Measurements from ENCODE around the gene CTSW.

Gene CTSW

GRCh38 chr11:65870307-65870658, 9.4 kb upstream of the CTSW start:
- no peak overlapping the region for H3K4me3 ChIP-seq (ENCODE audit: low read depth in 1 of 2, low read length in 2 of 2)
- H3K4me1 ChIP-seq (ENCODE audit: control insufficient read depth in 1 of 2, insufficient read depth in 2 of 2, low read length in 2 of 2) = peaks cover 10 to 26% of the 10 kb centered on the region in 2 donors
- peaks cover 14 to 42% of the 10 kb centered on the region in 2 donors for H3K36me3 ChIP-seq (ENCODE audit: control insufficient read depth in 1 of 2, insufficient read depth in 2 of 2, low read length in 2 of 2)

GRCh38 chr11:65870706-65871681, 8.6 kb upstream of the CTSW start:
- Histone ChIP-seq H3K9me3 (ENCODE audit: control insufficient read depth in 1 of 2, low read length in 2 of 2) (no peaks in the 10 kb centered on the region), H3K27me3 (ENCODE audit: low read depth, low read length) (no peaks in the 10 kb centered on the region), H3K4me3 (ENCODE audit: low read depth in 1 of 2, low read length in 2 of 2) (peak overlapping the region; percentile 48 to 75), H3K36me3 (ENCODE audit: control insufficient read depth in 1 of 2, insufficient read depth in 2 of 2, low read length in 2 of 2) (peaks cover 11 to 35% of the 10 kb centered on the region in 2 donors), H3K27ac (ENCODE audit: low read length) (peak overlapping the region; percentile 54), H3K4me1 (ENCODE audit: control insufficient read depth in 1 of 2, insufficient read depth in 2 of 2, low read length in 2 of 2) (peaks cover 10 to 26% of the 10 kb centered on the region in 2 donors)

More at GRCh38 chr11:65870307-65870658, 9.4 kb upstream of the CTSW start:
- no peaks in the 10 kb centered on the region for H3K9me3 ChIP-seq (ENCODE audit: control insufficient read depth in 1 of 2, low read length in 2 of 2)
- no peaks in the 10 kb centered on the region for H3K27me3 ChIP-seq (ENCODE audit: low read depth, low read length)
- no peak overlapping the region for H3K27ac ChIP-seq (ENCODE audit: low read length)

DNA sequence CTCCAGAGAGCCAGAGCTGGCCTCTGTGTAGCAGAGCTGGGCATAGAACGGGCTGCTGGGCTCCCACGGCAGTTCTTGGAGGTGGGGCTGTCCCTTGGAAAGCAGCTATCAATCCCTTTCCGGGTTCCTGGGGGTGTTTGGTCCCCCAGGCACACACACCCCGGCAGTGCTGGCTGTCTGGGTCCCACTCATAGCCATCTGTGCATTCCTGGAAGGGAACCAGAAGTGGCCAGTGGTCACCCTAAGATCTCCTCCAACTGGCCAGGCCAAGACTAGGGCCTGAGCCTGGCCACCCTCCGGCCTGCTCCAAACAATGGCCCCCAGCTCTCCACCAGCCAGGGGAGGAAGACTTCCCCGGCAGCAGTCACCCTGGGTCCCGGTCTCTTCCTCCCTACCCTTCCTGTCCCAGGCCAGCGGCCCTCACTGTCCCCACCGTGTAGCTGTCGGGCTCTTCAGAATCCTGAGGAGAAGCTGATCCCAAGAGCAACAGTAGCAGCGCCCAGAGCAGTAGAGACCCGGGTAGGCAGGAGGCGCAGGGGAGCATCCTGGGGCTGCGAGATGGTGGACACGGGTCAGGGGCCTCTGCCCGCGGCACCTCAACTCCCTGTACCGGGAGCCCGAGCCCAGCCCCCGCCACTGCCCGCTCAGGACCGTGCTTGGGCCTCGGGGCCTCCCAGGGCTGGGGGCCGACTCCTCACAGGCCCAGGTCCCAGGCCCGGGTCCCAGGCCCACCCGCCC, 7.7 kb upstream of the CTSW start:
- Histone ChIP-seq H3K36me3 (ENCODE audit: control insufficient read depth in 1 of 2, insufficient read depth in 2 of 2, low read length in 2 of 2) (peaks cover 9 to 26% of the 10 kb centered on the region in 2 donors), H3K27me3 (ENCODE audit: low read depth, low read length) (no peaks in the 10 kb centered on the region), H3K4me1 (ENCODE audit: control insufficient read depth in 1 of 2, insufficient read depth in 2 of 2, low read length in 2 of 2) (peaks cover 10 to 26% of the 10 kb centered on the region in 2 donors), H3K27ac (ENCODE audit: low read length) (peak overlapping the region; percentile 54), H3K9me3 (ENCODE audit: control insufficient read depth in 1 of 2, low read length in 2 of 2) (no peaks in the 10 kb centered on the region), H3K4me3 (ENCODE audit: low read depth in 1 of 2, low read length in 2 of 2) (peak overlapping the region; percentile 48 to 75)

GRCh38 chr11:65872586-65873317, 6.9 kb upstream of the CTSW start, which contains the start of gene EFEMP2:
Gene EFEMP2, minus strand, starts transcription at chr11:65872800. Its CDS starts 446 bp downstream, at chr11:65872354.
- no peaks in the 10 kb centered on the region for H3K9me3 ChIP-seq (ENCODE audit: control insufficient read depth in 1 of 2, low read length in 2 of 2)

DNA sequence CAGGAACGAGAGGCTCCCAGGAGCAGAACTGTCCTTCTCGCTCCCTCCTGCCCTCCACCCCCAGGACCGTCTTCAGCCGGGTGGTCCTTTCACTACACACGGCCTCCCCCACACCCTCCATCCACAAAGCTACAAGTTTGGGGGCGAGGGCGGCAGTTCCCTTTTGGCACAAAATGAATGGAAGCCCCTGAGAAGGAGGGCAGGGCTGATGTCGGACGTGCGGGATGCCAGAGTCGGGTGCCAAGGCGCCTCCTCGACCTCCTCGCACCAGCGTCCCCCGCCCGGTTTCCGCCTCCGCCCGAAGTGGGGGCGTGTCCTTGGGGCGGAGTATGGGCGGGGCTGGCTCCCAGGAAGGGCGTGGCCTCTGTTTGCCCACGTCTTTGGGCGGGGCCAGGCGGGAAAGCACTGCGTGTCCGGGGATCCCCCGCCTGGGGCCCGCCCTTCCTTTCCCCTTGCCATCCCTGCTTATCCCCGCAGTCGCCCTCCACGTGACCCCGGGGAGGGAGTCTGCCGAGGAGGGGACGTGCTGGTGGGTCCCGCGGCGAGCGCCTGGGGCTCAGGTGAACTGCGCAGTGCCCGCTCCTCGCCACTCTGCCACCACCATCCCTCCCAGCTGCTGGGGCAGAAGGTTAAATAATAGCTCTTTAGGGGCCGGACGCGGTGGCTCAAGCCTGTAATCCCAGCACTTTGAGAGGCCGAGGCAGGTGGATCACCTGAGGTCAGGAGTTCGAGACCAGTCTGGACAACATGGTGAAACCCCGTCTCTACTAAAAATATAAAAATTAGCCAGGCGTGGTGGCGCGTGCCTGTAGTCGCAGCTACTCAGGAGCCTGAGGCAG, 6.1 kb upstream of the CTSW start:
- Histone ChIP-seq H3K36me3 (ENCODE audit: control insufficient read depth in 1 of 2, insufficient read depth in 2 of 2, low read length in 2 of 2) (peaks cover 4 to 15% of the 10 kb centered on the region in 2 donors), H3K9me3 (ENCODE audit: control insufficient read depth in 1 of 2, low read length in 2 of 2) (no peaks in the 10 kb centered on the region), H3K4me3 (ENCODE audit: low read depth in 1 of 2, low read length in 2 of 2) (peak overlapping the region; percentile 69 to 75), H3K27ac (ENCODE audit: low read length) (peak overlapping the region; percentile 70), H3K27me3 (ENCODE audit: low read depth, low read length) (no peaks in the 10 kb centered on the region), H3K4me1 (ENCODE audit: control insufficient read depth in 1 of 2, insufficient read depth in 2 of 2, low read length in 2 of 2) (peaks cover 10 to 19% of the 10 kb centered on the region in 2 donors)

More at GRCh38 chr11:65872586-65873317, 6.9 kb upstream of the CTSW start, which contains the start of gene EFEMP2:
- H3K36me3 ChIP-seq (ENCODE audit: control insufficient read depth in 1 of 2, insufficient read depth in 2 of 2, low read length in 2 of 2) = peaks cover 9 to 21% of the 10 kb centered on the region in 2 donors
- H3K27me3 ChIP-seq (ENCODE audit: low read depth, low read length) = no peaks in the 10 kb centered on the region
- peak within 1 kb of the TSS; percentile 69 to 75 for H3K4me3 ChIP-seq (ENCODE audit: low read depth in 1 of 2, low read length in 2 of 2)
- H3K27ac ChIP-seq (ENCODE audit: low read length) = peak within 1 kb of the TSS; percentile 70
- H3K4me1 ChIP-seq (ENCODE audit: control insufficient read depth in 1 of 2, insufficient read depth in 2 of 2, low read length in 2 of 2) = peaks cover 10 to 20% of the 10 kb centered on the region in 2 donors

GRCh38 chr11:65880027-65880426, 390 bp downstream of the CTSW start:
- Histone ChIP-seq H3K27ac (ENCODE audit: low read length) (no peak overlapping the region), H3K4me1 (ENCODE audit: control insufficient read depth in 1 of 2, insufficient read depth in 2 of 2, low read length in 2 of 2) (peaks cover 0 to 4% of the 10 kb centered on the region in 2 donors), H3K4me3 (ENCODE audit: low read depth in 1 of 2, low read length in 2 of 2) (no peak overlapping the region), H3K36me3 (ENCODE audit: control insufficient read depth in 1 of 2, insufficient read depth in 2 of 2, low read length in 2 of 2) (peaks cover 11 to 24% of the 10 kb centered on the region in 2 donors), H3K9me3 (ENCODE audit: control insufficient read depth in 1 of 2, low read length in 2 of 2) (no peaks in the 10 kb centered on the region), H3K27me3 (ENCODE audit: low read depth, low read length) (no peaks in the 10 kb centered on the region)

- no peak overlapping the region for H3K27ac ChIP-seq (ENCODE audit: low read length)
- no peaks in the 10 kb centered on the region for H3K9me3 ChIP-seq (ENCODE audit: control insufficient read depth in 1 of 2, low read length in 2 of 2)
- peaks cover 0 to 6% of the 10 kb centered on the region in 2 donors for H3K4me1 ChIP-seq (ENCODE audit: control insufficient read depth in 1 of 2, insufficient read depth in 2 of 2, low read length in 2 of 2)
- H3K4me3 ChIP-seq (ENCODE audit: low read depth in 1 of 2, low read length in 2 of 2) = no peak overlapping the region
- peaks cover 18 to 29% of the 10 kb centered on the region in 2 donors for H3K36me3 ChIP-seq (ENCODE audit: control insufficient read depth in 1 of 2, insufficient read depth in 2 of 2, low read length in 2 of 2)
- H3K27me3 ChIP-seq (ENCODE audit: low read depth, low read length) = no peaks in the 10 kb centered on the region
These were observed 1.3 kb downstream of the CTSW start for GRCh38 chr11:65880844-65881421.

GRCh38 chr11:65882120-65883057, 2.8 kb downstream of the CTSW start:
- Histone ChIP-seq H3K4me3 (ENCODE audit: low read depth in 1 of 2, low read length in 2 of 2) (no peak overlapping the region), H3K27ac (ENCODE audit: low read length) (no peak overlapping the region), H3K36me3 (ENCODE audit: control insufficient read depth in 1 of 2, insufficient read depth in 2 of 2, low read length in 2 of 2) (peaks cover 18 to 29% of the 10 kb centered on the region in 2 donors), H3K9me3 (ENCODE audit: control insufficient read depth in 1 of 2, low read length in 2 of 2) (no peaks in the 10 kb centered on the region), H3K27me3 (ENCODE audit: low read depth, low read length) (no peaks in the 10 kb centered on the region), H3K4me1 (ENCODE audit: control insufficient read depth in 1 of 2, insufficient read depth in 2 of 2, low read length in 2 of 2) (peaks cover under 1 to 16% of the 10 kb centered on the region in 2 donors)

DNA sequence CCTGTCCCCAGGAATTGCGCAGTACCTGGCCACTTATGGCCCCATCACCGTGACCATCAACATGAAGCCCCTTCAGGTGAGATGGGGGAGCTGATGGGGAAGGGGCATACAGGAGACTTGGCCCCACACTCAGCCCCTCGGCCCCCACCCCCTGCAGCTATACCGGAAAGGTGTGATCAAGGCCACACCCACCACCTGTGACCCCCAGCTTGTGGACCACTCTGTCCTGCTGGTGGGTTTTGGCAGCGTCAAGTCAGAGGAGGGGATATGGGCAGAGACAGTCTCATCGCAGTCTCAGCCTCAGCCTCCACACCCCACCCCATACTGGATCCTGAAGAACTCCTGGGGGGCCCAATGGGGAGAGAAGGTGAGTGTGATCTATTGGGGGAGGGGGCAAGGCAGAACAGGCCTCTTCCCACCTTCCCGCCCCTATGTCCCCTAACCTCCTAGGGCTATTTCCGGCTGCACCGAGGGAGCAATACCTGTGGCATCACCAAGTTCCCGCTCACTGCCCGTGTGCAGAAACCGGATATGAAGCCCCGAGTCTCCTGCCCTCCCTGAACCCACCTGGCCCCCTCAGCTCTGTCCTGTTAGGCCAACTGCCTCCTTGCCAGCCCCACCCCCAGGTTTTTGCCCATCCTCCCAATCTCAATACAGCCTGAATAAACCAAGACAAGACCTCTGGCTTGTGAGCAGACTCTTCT, 3.6 kb downstream of the CTSW start:
- Histone ChIP-seq H3K4me1 (ENCODE audit: control insufficient read depth in 1 of 2, insufficient read depth in 2 of 2, low read length in 2 of 2) (peaks cover 6 to 21% of the 10 kb centered on the region in 2 donors), H3K4me3 (ENCODE audit: low read depth in 1 of 2, low read length in 2 of 2) (no peak overlapping the region), H3K27ac (ENCODE audit: low read length) (no peak overlapping the region), H3K27me3 (ENCODE audit: low read depth, low read length) (no peaks in the 10 kb centered on the region), H3K9me3 (ENCODE audit: control insufficient read depth in 1 of 2, low read length in 2 of 2) (no peaks in the 10 kb centered on the region), H3K36me3 (ENCODE audit: control insufficient read depth in 1 of 2, insufficient read depth in 2 of 2, low read length in 2 of 2) (peaks cover 18 to 29% of the 10 kb centered on the region in 2 donors)

Measured in muscle layer of duodenum (tissue), 2 donors.